ENCODE measurements around the gene APC2. TPM values are rescaled to one million over a fixed set of nuclear protein-coding genes. Genes with fewer than 3 reads are reported as not detected.

APC2 gene
- total and polyA plus RNA-seq, 2 donors (not counting 1 experiment from before 2014, with no cell fraction given): 0.12 to 0.16 TPM

- Histone ChIP-seq H2AFZ (ENCODE audit: insufficient read depth, low read depth, low read length, poor library complexity, severe bottlenecking) (peak within 1 kb of the TSS; percentile 82), H3K27ac (ENCODE audit: low read length in 2 of 2) (peak within 1 kb of the TSS in 1 of 2 donors; percentile 14), H3K9ac (ENCODE audit: low read length) (peak within 1 kb of the TSS; percentile 71), H3K27me3 (replicated peaks in 1 of 4; ENCODE audit: control extremely low read depth in 1 of 4, control insufficient read depth in 3 of 4, insufficient read depth in 4 of 4, low read length in 3 of 4) (peaks cover 0 to 7% (median 1%) of the 10 kb centered on the region in 4 experiments), H3K36me3 (replicated peaks in 1 of 2; ENCODE audit: control extremely low read depth in 1 of 2, control insufficient read depth in 1 of 2, extremely low read depth in 1 of 2, insufficient read depth in 2 of 2, low read length in 1 of 2) (no peaks in the 10 kb centered on the region), H4K20me1 (ENCODE audit: control insufficient read depth, insufficient read depth, low read length, poor library complexity, severe bottlenecking) (no peaks in the 10 kb centered on the region), H3K9me3 (ENCODE audit: control extremely low read depth in 1 of 3, control insufficient read depth in 2 of 3, insufficient read depth in 1 of 3, low read length in 2 of 3) (peaks cover 0 to 12% (median 0%) of the 10 kb centered on the region in 3 donors), H3K4me1 (ENCODE audit: control insufficient read depth in 2 of 2, insufficient read depth in 2 of 2, low read length in 2 of 2) (peaks cover 14 to 17% of the 10 kb centered on the region in 2 donors), H3K79me2 (ENCODE audit: control insufficient read depth, insufficient read depth, low read length) (no peaks in the 10 kb centered on the region), H3K4me3 (ENCODE audit: control extremely low read depth in 1 of 5, extremely low read depth in 1 of 5, insufficient read depth in 1 of 5, low read depth in 2 of 5, low read length in 4 of 5) (peak within 1 kb of the TSS; percentile 39 to 71 (median 52)), H3K4me2 (replicated peaks; ENCODE audit: low read depth, low read length, poor library complexity, severe bottlenecking) (peak within 1 kb of the TSS; percentile 99)
- under 1% methylated on average over 70 of the region's 74 CpGs for WGBS (ENCODE audit: insufficient coverage)
- Mint-ChIP-seq H3K4me1 (peaks cover 15% of the 10 kb centered on the region), H3K4me3 (peak within 1 kb of the TSS; percentile 90), H3K27me3 (no peaks in the 10 kb centered on the region), H3K27ac (peak within 1 kb of the TSS; percentile 84), H3K9me3 (ENCODE audit: insufficient read depth) (no peaks in the 10 kb centered on the region)
- DNase-seq (peak; percentile 99), ATAC-seq (ENCODE audit: low read depth) (peak; percentile 83)
- ChIA-PET CTCF (interaction anchor here (0.8 to 1.3 kb wide), 3 partner anchors 15 to 321 kb away, joined by 3 to 4 read pairs (median 3); partner anchors contain the start of gene ATP8B3), POLR2A (interaction anchor here (0.6 to 0.8 kb wide), 8 partner anchors 12 to 222 kb away, joined by 3 to 9 read pairs (median 4); partner anchors contain the start of gene CIRBP)
- TF ChIP-seq EZH2 (IDR thresholded peaks at IDR 0.05; ENCODE audit: borderline replicate concordance, insufficient read depth, low read depth, low read length, poor library complexity, severe bottlenecking) (no peak), CTCF (IDR thresholded peaks at IDR 0.05) (no peak)
- intact Hi-C loops (cut with micrococcal nuclease): loop anchor here (1.0 to 2.0 kb wide), 8 partner anchors 11 to 322 kb away; partner anchors contain the start of genes ATP8B3, C19orf25, CIRBP and MBD3
These were observed 40.6 kb downstream of the APC2 start, which contains the start of gene PCSK4 for GRCh38 chr19:1490311-1491113. Gene PCSK4, minus strand, starts transcription at chr19:1490350. Its CDS starts 4 bp downstream, at chr19:1490346.
